GM23338 (cell line): ENCODE results near the gene ZNF860.

Experiments used
- CREB1 ChIP-seq: fragments of 250-450 bp; sonication (Bioruptor Pico); IDR thresholded peaks from 2 replicates; pipeline ENCODE4 v1.5.0; 2020; ENCODE audit warnings: low read depth, mild to moderate bottlenecking, moderate library complexity
- EZH2phosphoT487 ChIP-seq: fragments of 200-600 bp; sonication (generic); IDR thresholded peaks from one replicate; pipeline ENCODE4 v1.8.1; 2018; ENCODE audit warnings: antibody characterized with exemption; ENCODE audit not compliant: unreplicated experiment
- POLR2AphosphoS5 ChIP-seq: IDR thresholded peaks from 2 replicates; pipeline ENCODE4 v1.6.1; 2016; ENCODE audit warnings: antibody characterized with exemption, low read depth
- TF ChIP-seq, protein P1 (sequence below), 2 experiments: fragments of 200-600 bp in 1 of 2; sonication (generic) in 1 of 2; conservative IDR thresholded peaks; 2 replicates each; pipeline versions ENCODE4 v1.5.1 to v1.6.1; 2016 to 2017; ENCODE audit warnings: antibody characterized with exemption in 2 of 2, low read depth in 2 of 2, mild to moderate bottlenecking in 2 of 2, moderate library complexity in 1 of 2

DNA sequence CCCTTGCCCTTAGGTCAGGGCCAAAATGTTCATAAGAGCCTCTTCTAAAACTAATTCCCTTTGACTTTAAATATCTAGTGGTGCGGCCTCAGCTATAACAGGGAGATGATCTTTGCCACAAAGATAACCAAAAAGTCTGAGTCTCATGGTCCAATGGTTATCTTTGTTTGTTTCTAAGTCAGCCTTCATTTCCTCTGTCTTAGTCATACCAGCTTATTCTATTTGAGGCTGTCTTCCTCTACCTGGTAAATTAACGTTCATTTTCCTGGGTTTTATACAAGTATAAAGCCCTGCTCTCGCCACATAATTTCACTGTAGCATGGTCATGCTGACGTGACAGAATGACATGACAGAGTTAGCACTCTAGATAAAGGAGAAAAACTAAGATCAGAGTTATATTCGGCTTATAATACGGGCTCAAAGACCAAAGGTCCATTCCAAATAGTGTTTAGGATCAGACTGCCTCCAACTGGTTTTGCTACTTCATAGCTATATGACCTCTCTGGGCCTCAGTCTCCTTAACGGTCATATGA lies 18.4 kb downstream of the ZNF860 start:
- TF ChIP-seq, protein P1, sequence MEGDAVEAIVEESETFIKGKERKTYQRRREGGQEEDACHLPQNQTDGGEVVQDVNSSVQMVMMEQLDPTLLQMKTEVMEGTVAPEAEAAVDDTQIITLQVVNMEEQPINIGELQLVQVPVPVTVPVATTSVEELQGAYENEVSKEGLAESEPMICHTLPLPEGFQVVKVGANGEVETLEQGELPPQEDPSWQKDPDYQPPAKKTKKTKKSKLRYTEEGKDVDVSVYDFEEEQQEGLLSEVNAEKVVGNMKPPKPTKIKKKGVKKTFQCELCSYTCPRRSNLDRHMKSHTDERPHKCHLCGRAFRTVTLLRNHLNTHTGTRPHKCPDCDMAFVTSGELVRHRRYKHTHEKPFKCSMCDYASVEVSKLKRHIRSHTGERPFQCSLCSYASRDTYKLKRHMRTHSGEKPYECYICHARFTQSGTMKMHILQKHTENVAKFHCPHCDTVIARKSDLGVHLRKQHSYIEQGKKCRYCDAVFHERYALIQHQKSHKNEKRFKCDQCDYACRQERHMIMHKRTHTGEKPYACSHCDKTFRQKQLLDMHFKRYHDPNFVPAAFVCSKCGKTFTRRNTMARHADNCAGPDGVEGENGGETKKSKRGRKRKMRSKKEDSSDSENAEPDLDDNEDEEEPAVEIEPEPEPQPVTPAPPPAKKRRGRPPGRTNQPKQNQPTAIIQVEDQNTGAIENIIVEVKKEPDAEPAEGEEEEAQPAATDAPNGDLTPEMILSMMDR (conservative IDR thresholded peaks at IDR 0.05; ENCODE audit: low read depth in 2 of 2): no peak
- TF ChIP-seq POLR2AphosphoS5: no peak
- TF ChIP-seq CREB1 (CRISPR knock-in tag): no peak
- no peak for TF ChIP-seq EZH2phosphoT487
